Heart left ventricle (tissue), 16 donors: ENCODE data around the gene ISCU. TPM values are rescaled to one million over a fixed set of nuclear protein-coding genes. Genes with fewer than 3 reads are reported as not detected.

Source experiments
- ATAC-seq, 4 donors: fragments of 200-7000 bp; cut with Tn5 transposase; one replicate each; pipeline ENCODE4 v1.9.1; 2020 to 2022; ENCODE audit warnings: moderate library complexity in 4 of 4, mild to moderate bottlenecking in 3 of 4, moderate number of reproducible peaks in 1 of 4
- DNase-seq, 5 donors: peaks; one replicate each; pipeline ENCODE4 v3.0.0-alpha.2; 2020
- H3K27ac ChIP-seq, 12 donors: fragments of 200-600 bp; sonication (generic) in 4 of 12; one replicate each; pipeline versions ENCODE4 v1.5.0 to v1.8.0; 2016 to 2022; ENCODE audit warnings: mild to moderate bottlenecking in 2 of 12
- H3K27me3 ChIP-seq, 9 donors: fragments of 200-600 bp; sonication (generic) in 2 of 9; one replicate each; pipeline versions ENCODE4 v1.5.1 to v1.8.0; 2016 to 2022; ENCODE audit warnings: mild to moderate bottlenecking in 3 of 9
- H3K36me3 ChIP-seq, 9 donors: fragments of 200-600 bp; sonication (generic) in 2 of 9; one replicate each; pipeline versions ENCODE4 v1.5.0 to v1.8.0; 2018 to 2022; ENCODE audit warnings: mild to moderate bottlenecking in 2 of 9
- H3K4me1 ChIP-seq, 12 donors: fragments of 200-600 bp; sonication (generic) in 4 of 12; one replicate each; pipeline versions ENCODE4 v1.5.0 to v1.8.0; 2016 to 2022; ENCODE audit warnings: mild to moderate bottlenecking in 3 of 12
- H3K4me3 ChIP-seq, 12 donors: fragments of 200-600 bp; sonication (generic) in 4 of 12; one replicate each; pipeline versions ENCODE4 v1.5.0 to v1.8.0; 2017 to 2022; ENCODE audit warnings: mild to moderate bottlenecking in 9 of 12, moderate library complexity in 4 of 12
- H3K9me3 ChIP-seq, 12 donors: fragments of 200-600 bp; sonication (generic) in 4 of 12; one replicate each; pipeline versions ENCODE4 v1.5.0 to v1.8.0; 2016 to 2022; ENCODE audit warnings: mild to moderate bottlenecking in 1 of 12
- POLR2A ChIP-seq, 2 donors: fragments of 450-650 bp; IDR thresholded peaks; one replicate each; pipeline ENCODE4 v1.6.1; 2017; ENCODE audit warnings: antibody characterized with exemption in 2 of 2, mild to moderate bottlenecking in 2 of 2, moderate library complexity in 2 of 2
- WGBS, 4 donors: extraction: QIAGEN DNeasy Blood & Tissue Kit in 2 of 4; methylation state at CpG; one replicate each; pipeline versions ENCODE4 v1.1.5 to v1.1.7; 2013 to 2018; 5-methylcytosine and 5-hydroxymethylcytosine counted together
- intact Hi-C, 10 donors: fragments of 100-400 bp; cut with DNase I; formaldehyde crosslinking; loops; one replicate each; pipeline versions ENCODE4 v1.11.1 to v1.14.2; 2022
- polyA plus RNA-seq, 2 donors: library from polyadenylated mRNA; stranded (reverse); fragments of 200-250 nt; gene quantifications; one replicate each; pipeline ENCODE4 v1.2.3, GENCODE V29; 2013
- total RNA-seq, 9 donors: library from RNA; depleted of rRNA in 2 of 9; stranded (reverse); fragments of >200 nt in 2 of 9; fragmentation: NEBNext Ultra II Directional in 3 of 9; extraction: Animal tissue kit (Norgen Biotek cat#: 25700) in 3 of 9; gene quantifications; one replicate each; pipeline versions ENCODE4 v1.1.0 to v1.2.4, GENCODE V29; 2016 to 2023
- TF ChIP-seq, protein P1 (sequence below), 12 donors: fragments of 200-600 bp; sonication (generic) in 4 of 12; IDR thresholded peaks; one replicate each; pipeline versions ENCODE4 v1.5.0 to v1.8.0; 2018 to 2022; ENCODE audit warnings: antibody characterized with exemption in 12 of 12, mild to moderate bottlenecking in 5 of 12
- donor health status: ischemic (EF 13 %, LVEDD 7.1; RV severe dilation, severe dysfunction).
- donor health status: healthy with polysubstance abuse.
- donor health status: DM: no; HTN: yes; CAD: no.
- donor health status: DM: no; HTN: no; CAD: no.
- donor health status: ischemic (EF 25% LVEDD 6.9; RV normal size, moderate dysfunction).
- donor health status: ischemic (EF 25% LVEDD 5.7; RV mildly dilated, moderate dysfunction).
- donor health status: healthy.
- donor health status: DM: yes; HTN: yes; CAD: no.
- donor health status: ischemic (EF 35%, LVEDD 5.7; RV mildly dilated, moderate dysfunction).
- donor health status: nonischemic (EF 11% LVEDD 7.7; RV severe dilation, severe dysfunction).
- donor health status: DM: yes; HTN: yes; CAD: no.
- donor health status: PGD.
- donor health status: ischemic (EF 29% LVEDD 5.4; RV normal size, mild dysfunction).
- donor health status: nonischemic (EF 23%, LVEDD 6.1; RV moderate dilation, normal function).

ISCU gene
- total and polyA plus RNA-seq, 11 donors = 203 to 632 (median 462) TPM

DNA sequence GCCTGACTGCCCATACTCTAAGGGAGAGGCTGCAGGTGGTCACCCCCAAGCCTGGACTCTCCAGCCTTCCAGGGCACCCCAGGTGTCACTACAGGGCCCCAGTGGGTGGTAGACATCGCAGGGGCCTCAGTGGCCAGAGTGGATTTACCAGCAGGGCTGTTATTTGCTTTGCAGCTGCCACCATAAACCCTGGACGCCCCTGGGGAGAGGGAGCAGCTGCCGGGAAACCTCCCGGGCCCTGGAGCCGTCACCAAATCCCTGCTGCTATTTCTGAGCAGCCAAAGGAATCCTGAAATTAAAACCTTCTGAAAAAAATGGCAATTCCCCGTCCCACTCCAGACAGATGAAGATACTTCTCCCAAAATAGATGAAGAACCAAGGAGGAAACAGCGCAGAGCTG is 21.6 kb downstream of the ISCU start:
- no peaks in the 10 kb centered on the region for H3K27me3 ChIP-seq
- H3K4me3 ChIP-seq = no peak overlapping the region
- ATAC-seq (peak in 1 of 4 donors; percentile 15), DNase-seq (peak in 1 of 5 donors; percentile 25)
- H3K36me3 ChIP-seq = no peaks in the 10 kb centered on the region
- WGBS, 4 donors = 50 to 60% (median 55%) methylated on average over 7 of the region's 7 CpGs
- H3K9me3 ChIP-seq = no peaks in the 10 kb centered on the region
- TF ChIP-seq POLR2A (IDR thresholded peaks at IDR 0.05) = no peak
- TF ChIP-seq, protein P1, sequence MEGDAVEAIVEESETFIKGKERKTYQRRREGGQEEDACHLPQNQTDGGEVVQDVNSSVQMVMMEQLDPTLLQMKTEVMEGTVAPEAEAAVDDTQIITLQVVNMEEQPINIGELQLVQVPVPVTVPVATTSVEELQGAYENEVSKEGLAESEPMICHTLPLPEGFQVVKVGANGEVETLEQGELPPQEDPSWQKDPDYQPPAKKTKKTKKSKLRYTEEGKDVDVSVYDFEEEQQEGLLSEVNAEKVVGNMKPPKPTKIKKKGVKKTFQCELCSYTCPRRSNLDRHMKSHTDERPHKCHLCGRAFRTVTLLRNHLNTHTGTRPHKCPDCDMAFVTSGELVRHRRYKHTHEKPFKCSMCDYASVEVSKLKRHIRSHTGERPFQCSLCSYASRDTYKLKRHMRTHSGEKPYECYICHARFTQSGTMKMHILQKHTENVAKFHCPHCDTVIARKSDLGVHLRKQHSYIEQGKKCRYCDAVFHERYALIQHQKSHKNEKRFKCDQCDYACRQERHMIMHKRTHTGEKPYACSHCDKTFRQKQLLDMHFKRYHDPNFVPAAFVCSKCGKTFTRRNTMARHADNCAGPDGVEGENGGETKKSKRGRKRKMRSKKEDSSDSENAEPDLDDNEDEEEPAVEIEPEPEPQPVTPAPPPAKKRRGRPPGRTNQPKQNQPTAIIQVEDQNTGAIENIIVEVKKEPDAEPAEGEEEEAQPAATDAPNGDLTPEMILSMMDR (IDR thresholded peaks at IDR 0.05) = no peak
- H3K27ac ChIP-seq = peak overlapping the region in 1 of 12 donors; percentile 7
- intact Hi-C loops = no loop called here
- H3K4me1 ChIP-seq = peaks cover 0 to 25% (median 0%) of the 10 kb centered on the region in 12 donors

DNA sequence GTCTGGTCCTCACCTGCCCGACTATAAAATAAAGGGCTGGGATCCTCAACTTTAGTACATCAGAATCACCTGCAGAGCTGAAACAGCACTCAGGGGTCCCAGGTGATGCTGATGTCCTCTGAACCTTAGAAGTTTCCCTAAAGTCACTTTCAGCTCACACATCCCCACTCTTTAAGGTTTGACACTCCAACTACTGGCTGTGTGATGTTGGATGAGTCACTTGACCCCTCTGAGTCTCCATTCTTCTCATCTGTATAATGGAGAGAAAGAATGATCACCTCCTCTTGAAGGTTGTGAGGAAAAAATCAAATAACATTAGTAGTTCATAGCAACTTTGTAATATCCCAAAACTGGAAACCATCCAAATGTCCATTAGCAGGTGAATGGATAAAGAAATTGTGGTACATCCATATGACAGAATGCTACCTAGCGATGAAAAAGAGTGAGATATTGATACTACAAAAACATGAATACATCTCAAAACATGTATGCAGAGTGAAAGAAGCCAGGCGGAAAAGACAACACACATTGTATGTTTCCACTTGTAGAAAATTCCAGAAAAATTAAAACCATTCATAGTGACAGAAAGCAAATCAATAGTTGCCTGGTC is 22.2 kb downstream of the ISCU start:
- WGBS, 4 donors = 73 to 87% (median 80%) methylated on average over 3 of the region's 3 CpGs
- TF ChIP-seq, protein P1 (IDR thresholded peaks at IDR 0.05) = no peak
- no peak for TF ChIP-seq POLR2A (IDR thresholded peaks at IDR 0.05)
- peak overlapping the region in 1 of 12 donors; percentile 7 for H3K27ac ChIP-seq

DNA sequence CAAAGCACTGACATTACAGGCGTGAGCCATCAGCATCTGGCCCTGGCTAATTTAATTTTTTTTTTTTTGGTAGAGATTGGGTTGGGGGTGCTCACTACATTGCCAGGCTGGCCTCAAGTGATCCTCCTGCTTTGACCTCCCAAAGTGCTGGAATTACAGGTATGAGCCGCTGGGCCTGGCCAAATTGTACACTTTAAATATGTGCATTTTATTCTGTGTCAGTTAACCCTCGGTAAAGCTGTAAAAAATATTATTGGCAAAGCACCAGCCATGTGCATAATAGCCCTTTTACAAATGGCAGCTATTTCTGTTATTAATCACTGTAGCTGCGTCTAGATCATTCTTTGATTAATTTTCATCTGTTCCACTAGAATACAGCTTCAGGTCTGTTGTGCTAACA is 23.5 kb downstream of the ISCU start:
- DNase-seq (no peak), ATAC-seq (no peak)
- no peak overlapping the region for H3K4me3 ChIP-seq
- no peak overlapping the region for H3K27ac ChIP-seq
- no peaks in the 10 kb centered on the region for H3K9me3 ChIP-seq
- 69 to 79% (median 73%) methylated on average over 4 of the region's 4 CpGs for WGBS, 4 donors
- no peaks in the 10 kb centered on the region for H3K27me3 ChIP-seq
- H3K36me3 ChIP-seq = no peaks in the 10 kb centered on the region
- no peak for TF ChIP-seq POLR2A (IDR thresholded peaks at IDR 0.05)
- TF ChIP-seq, protein P1 (IDR thresholded peaks at IDR 0.05) = no peak
- peaks cover 0 to 22% (median 0%) of the 10 kb centered on the region in 12 donors for H3K4me1 ChIP-seq
- intact Hi-C loops = no loop called here

More for the DNA sequence above, 22.2 kb downstream of the ISCU start:
- Histone ChIP-seq H3K27me3 (no peaks in the 10 kb centered on the region), H3K4me1 (peaks cover 0 to 28% (median 0%) of the 10 kb centered on the region in 12 donors), H3K36me3 (no peaks in the 10 kb centered on the region), H3K9me3 (no peaks in the 10 kb centered on the region), H3K4me3 (no peak overlapping the region)
- ATAC-seq = no peak
- intact Hi-C loops = no loop called here
- DNase-seq = no peak

DNA sequence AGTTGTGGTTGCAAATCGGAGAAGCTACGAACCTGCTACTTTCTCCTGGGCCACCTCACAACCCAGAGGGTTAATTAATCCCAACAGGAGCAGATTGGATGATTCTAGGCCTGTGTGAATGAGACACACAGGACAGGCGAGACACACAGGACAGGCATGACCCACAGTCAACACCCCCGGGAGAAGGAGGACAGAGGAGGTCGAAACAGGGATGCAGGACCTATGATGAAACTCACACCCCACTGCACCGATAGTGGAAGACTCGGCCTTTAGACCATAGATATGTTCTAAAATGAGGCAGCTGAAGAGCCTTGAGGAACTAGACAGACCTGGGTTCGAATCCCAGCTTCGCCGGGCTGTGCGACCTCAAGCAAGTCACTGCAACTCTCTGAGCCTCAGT is 23.9 kb downstream of the ISCU start:
- H3K27ac ChIP-seq = no peak overlapping the region
- no peaks in the 10 kb centered on the region for H3K36me3 ChIP-seq
- ATAC-seq (no peak), DNase-seq (peak in 1 of 5 donors; percentile 23)
- TF ChIP-seq, protein P1 (IDR thresholded peaks at IDR 0.05) = no peak
- no peak for TF ChIP-seq POLR2A (IDR thresholded peaks at IDR 0.05)
- 91 to 93% (median 91%) methylated on average over 11 of the region's 11 CpGs for WGBS, 4 donors
- no peaks in the 10 kb centered on the region for H3K27me3 ChIP-seq
- no peaks in the 10 kb centered on the region for H3K9me3 ChIP-seq
- H3K4me1 ChIP-seq = peaks cover 0 to 20% (median 0%) of the 10 kb centered on the region in 12 donors
- H3K4me3 ChIP-seq = no peak overlapping the region
- intact Hi-C loops = no loop called here
